Liver (tissue), 9 donors: ENCODE results near the gene NBPF1. TPM values are rescaled to one million over a fixed set of nuclear protein-coding genes. Genes with fewer than 3 reads are reported as not detected.
"Not testable (repeated sequence)": the region's sequence is repeated elsewhere in the genome, so short reads cannot be mapped to it uniquely, and the experiment has no call there.

Experiments used
- DNase-seq: peaks from one replicate; pipeline ENCODE4 v3.0.0-alpha.2; 2017; ENCODE audit warnings: low spot score
- H3K27ac ChIP-seq, 2 donors: one replicate each; pipeline ENCODE4 v1.7.0; 2013; ENCODE audit warnings: inconsistent platforms in 2 of 2, low read length in 2 of 2, control low read depth in 1 of 2, low read depth in 1 of 2, mild to moderate bottlenecking in 1 of 2
- H3K27me3 ChIP-seq, 4 donors: one replicate each; pipeline versions ENCODE4 v1.6.1 to v1.7.0; 2013; ENCODE audit warnings: low read length in 3 of 4, inconsistent platforms in 1 of 4, mild to moderate bottlenecking in 1 of 4, moderate library complexity in 1 of 4; ENCODE audit not compliant: control insufficient read depth in 4 of 4, insufficient read depth in 4 of 4
- H3K36me3 ChIP-seq, 4 donors: one replicate each; pipeline versions ENCODE4 v1.6.1 to v1.7.0; 2013; ENCODE audit warnings: low read length in 3 of 4, mild to moderate bottlenecking in 3 of 4, low read depth in 1 of 4, moderate library complexity in 1 of 4; ENCODE audit not compliant: control insufficient read depth in 4 of 4, insufficient read depth in 3 of 4
- H3K4me1 ChIP-seq, 4 donors: one replicate each; pipeline versions ENCODE4 v1.6.1 to v1.7.0; 2013; ENCODE audit warnings: low read length in 3 of 4, mild to moderate bottlenecking in 3 of 4, moderate library complexity in 1 of 4; ENCODE audit not compliant: control insufficient read depth in 4 of 4, insufficient read depth in 4 of 4
- H3K4me3 ChIP-seq, 3 donors: one replicate each; pipeline versions ENCODE4 v1.6.1 to v1.7.0; 2013; ENCODE audit warnings: low read length in 3 of 3, control low read depth in 1 of 3, low read depth in 1 of 3, mild to moderate bottlenecking in 1 of 3
- H3K9ac ChIP-seq, 2 donors: one replicate each; pipeline ENCODE4 v1.7.0; 2013; ENCODE audit warnings: low read length in 2 of 2, mild to moderate bottlenecking in 2 of 2, moderate library complexity in 2 of 2, control low read depth in 1 of 2, low read depth in 1 of 2
- H3K9me3 ChIP-seq, 4 donors: one replicate each; pipeline versions ENCODE4 v1.6.1 to v1.7.0; 2013; ENCODE audit warnings: low read length in 3 of 4; ENCODE audit not compliant: control insufficient read depth in 4 of 4
- CTCF ChIP-seq: fragments of 150-350 bp; IDR thresholded peaks from 2 replicates; pipeline ENCODE4 v1.5.1; 2017; ENCODE audit warnings: improper control_type of control experiment, low read depth, low read length; ENCODE audit not compliant: missing input control
- EGR1 ChIP-seq, 2 donors: IDR thresholded peaks; 2 replicates each; pipeline ENCODE4 v1.6.1; 2016 to 2018; ENCODE audit warnings: antibody characterized with exemption in 2 of 2, low read depth in 2 of 2
- FOXA1 ChIP-seq: IDR thresholded peaks from 2 replicates; pipeline ENCODE4 v1.6.1; 2016; ENCODE audit warnings: antibody characterized with exemption
- FOXA2 ChIP-seq: IDR thresholded peaks from 2 replicates; pipeline ENCODE4 v1.6.1; 2016; ENCODE audit warnings: antibody characterized with exemption
- GABPA ChIP-seq, 2 donors: IDR thresholded peaks in 1 of 2; conservative IDR thresholded peaks in 1 of 2; 2 replicates each; pipeline ENCODE4 v1.6.1; 2016; ENCODE audit warnings: antibody characterized with exemption in 2 of 2, mild to moderate bottlenecking in 1 of 2, moderate library complexity in 1 of 2
- HNF4G ChIP-seq: IDR thresholded peaks from 2 replicates; pipeline ENCODE4 v1.6.1; 2016; ENCODE audit warnings: antibody characterized with exemption
- JUND ChIP-seq, 2 donors: IDR thresholded peaks; 2 replicates each; pipeline ENCODE4 v1.6.1; 2016; ENCODE audit warnings: antibody characterized with exemption in 2 of 2
- MAX ChIP-seq: IDR thresholded peaks from 2 replicates; pipeline ENCODE4 v1.6.1; 2016; ENCODE audit warnings: antibody characterized with exemption
- NR2F2 ChIP-seq: IDR thresholded peaks from 2 replicates; pipeline ENCODE4 v1.6.1; 2016; ENCODE audit warnings: antibody characterized with exemption
- RAD21 ChIP-seq, 2 donors: IDR thresholded peaks; 2 replicates each; pipeline ENCODE4 v1.6.1; 2016; ENCODE audit warnings: antibody characterized with exemption in 2 of 2, mild to moderate bottlenecking in 2 of 2
- REST ChIP-seq: IDR thresholded peaks from 2 replicates; pipeline ENCODE4 v1.6.1; 2016; ENCODE audit warnings: antibody characterized with exemption, mild to moderate bottlenecking
- RXRA ChIP-seq, 2 donors: IDR thresholded peaks; 2 replicates each; pipeline ENCODE4 v1.6.1; 2017 to 2018; ENCODE audit warnings: antibody characterized with exemption in 2 of 2, mild to moderate bottlenecking in 1 of 2
- SP1 ChIP-seq: IDR thresholded peaks from 2 replicates; pipeline ENCODE4 v1.6.1; 2018; ENCODE audit warnings: antibody characterized with exemption, mild to moderate bottlenecking
- TAF1 ChIP-seq: conservative IDR thresholded peaks from 2 replicates; pipeline ENCODE4 v1.6.1; 2016; ENCODE audit warnings: antibody characterized with exemption, mild to moderate bottlenecking
- YY1 ChIP-seq: IDR thresholded peaks from 2 replicates; pipeline ENCODE4 v1.6.1; 2016; ENCODE audit warnings: antibody characterized with exemption, mild to moderate bottlenecking
- ZBTB33 ChIP-seq: IDR thresholded peaks from 2 replicates; pipeline ENCODE4 v1.6.1; 2016; ENCODE audit warnings: antibody characterized with exemption
- WGBS: extraction: QIAGEN DNeasy Blood & Tissue Kit; methylation state at CpG from one replicate; pipeline ENCODE4 v1.1.7; 2013; 5-methylcytosine and 5-hydroxymethylcytosine counted together
- polyA plus RNA-seq, 2 donors: library from polyadenylated mRNA; stranded (reverse) in 1 of 2; unstranded in 1 of 2; fragments of 200-250 nt in 1 of 2; fragments of >200 nt in 1 of 2; fragmentation: Nextera tagmentation in 1 of 2; extraction: Ambion mirVana in 1 of 2; gene quantifications; one replicate each; pipeline versions ENCODE4 v1.2.1 to v1.2.3, GENCODE V29; 2013 to 2015
- total RNA-seq, 2 donors: library from RNA; depleted of rRNA; stranded (reverse); fragments of >200 nt; gene quantifications; one replicate each; pipeline ENCODE4 v1.2.3, GENCODE V29; 2014
- donor health status: healthy.
- donor health status: healthy.
- donor health status: healthy.
- donor health status: healthy.
- donor health status: healthy.

Gene NBPF1
- total and polyA plus RNA-seq, 4 donors = 8.0 to 16.4 (median 10.8) TPM

GRCh38 chr1:16609761-16610160 is 3.6 kb downstream of the NBPF1 start:
- H3K27me3 ChIP-seq, DNase-seq, H3K4me3 ChIP-seq, H3K9ac ChIP-seq, H3K36me3 ChIP-seq, H3K27ac ChIP-seq, H3K9me3 ChIP-seq: not testable (repeated sequence)
- 86% methylated on average over 4 of the region's 4 CpGs for WGBS
- H3K4me1 ChIP-seq = peaks cover 13 to 53% (median 39%) of the 10 kb centered on the region in 4 donors

- Histone ChIP-seq H3K9ac (no peak overlapping the region), H3K9me3 (no peaks in the 10 kb centered on the region), H3K4me1 (peaks cover 13 to 52% (median 36%) of the 10 kb centered on the region in 4 donors), H3K4me3 (no peak overlapping the region), H3K27ac (peak overlapping the region; percentile 47 to 63), H3K27me3 (no peaks in the 10 kb centered on the region), H3K36me3 (peaks cover 0 to 6% (median 3%) of the 10 kb centered on the region in 4 donors)
- no peak for DNase-seq
- WGBS = 93% methylated on average over 9 of the region's 9 CpGs
- TF ChIP-seq EGR1 (IDR thresholded peaks at IDR 0.05; ENCODE audit: low read depth in 2 of 2) (no peak), YY1 (no peak), HNF4G (no peak), TAF1 (no peak), ZBTB33 (no peak), REST (no peak), FOXA1 (no peak), CTCF (no peak), RXRA (IDR thresholded peaks at IDR 0.05) (no peak), RAD21 (IDR thresholded peaks at IDR 0.05) (no peak), JUND (IDR thresholded peaks at IDR 0.05) (no peak), MAX (no peak), GABPA (IDR thresholded peaks at IDR 0.05 in 1 of 2, conservative IDR thresholded peaks at IDR 0.05 in 1 of 2) (no peak), SP1 (no peak), FOXA2 (no peak), NR2F2 (no peak)
These were observed 4.4 kb downstream of the NBPF1 start for GRCh38 chr1:16608838-16609560.
